ENCODE measurements around the gene MIA.
"Not testable (repeated sequence)": the region's sequence is repeated elsewhere in the genome, so short reads cannot be mapped to it uniquely, and the experiment has no call there.

The MIA gene

GRCh38 chr19:40804783-40805242 lies 29.5 kb downstream of the MIA start:
- peak; percentile 35 for DNase-seq

GRCh38 chr19:40805258-40805868 lies 30.0 kb downstream of the MIA start:
- no peak for DNase-seq

DNA sequence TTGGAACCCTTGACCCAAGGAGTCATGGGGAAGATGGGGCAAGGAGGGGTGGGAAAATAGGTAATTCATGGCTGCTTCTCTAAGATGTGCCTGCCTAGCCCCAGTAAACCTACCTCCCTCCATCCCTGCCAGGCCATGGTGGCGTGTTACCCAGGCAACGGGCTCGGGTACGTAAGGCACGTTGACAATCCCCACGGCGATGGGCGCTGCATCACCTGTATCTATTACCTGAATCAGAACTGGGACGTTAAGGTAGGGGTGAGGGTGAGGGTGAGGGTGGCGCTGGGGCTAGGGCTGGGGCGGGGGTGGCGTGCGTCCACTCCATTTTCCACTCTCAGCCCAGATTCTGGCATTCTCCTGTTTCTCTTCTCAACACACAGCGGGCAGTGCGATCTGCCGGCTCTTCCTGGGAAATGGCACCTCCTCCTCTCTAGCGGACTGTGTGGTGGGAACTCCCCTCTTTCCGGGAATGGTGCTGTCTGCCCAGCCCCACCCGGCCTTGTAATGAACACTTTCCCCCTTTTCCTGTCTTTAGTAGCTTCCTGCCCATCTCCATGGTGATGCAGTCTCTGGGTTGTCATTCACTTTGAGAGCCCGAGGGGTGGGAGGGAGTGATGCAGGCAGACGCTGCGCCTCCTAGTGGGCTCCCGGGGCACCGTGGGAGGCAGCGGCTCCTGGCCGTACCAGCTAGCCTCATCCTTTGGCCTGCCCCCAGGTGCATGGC lies 31.3 kb downstream of the MIA start:
- peak; percentile 71 for DNase-seq

GRCh38 chr19:40807147-40808020 lies 32.1 kb downstream of the MIA start:
- DNase-seq = peak; percentile 24

GRCh38 chr19:40808021-40808325 lies 32.7 kb downstream of the MIA start:
- DNase-seq = no peak

GRCh38 chr19:40808497-40808896 lies 33.2 kb downstream of the MIA start:
- no peak for DNase-seq

DNA sequence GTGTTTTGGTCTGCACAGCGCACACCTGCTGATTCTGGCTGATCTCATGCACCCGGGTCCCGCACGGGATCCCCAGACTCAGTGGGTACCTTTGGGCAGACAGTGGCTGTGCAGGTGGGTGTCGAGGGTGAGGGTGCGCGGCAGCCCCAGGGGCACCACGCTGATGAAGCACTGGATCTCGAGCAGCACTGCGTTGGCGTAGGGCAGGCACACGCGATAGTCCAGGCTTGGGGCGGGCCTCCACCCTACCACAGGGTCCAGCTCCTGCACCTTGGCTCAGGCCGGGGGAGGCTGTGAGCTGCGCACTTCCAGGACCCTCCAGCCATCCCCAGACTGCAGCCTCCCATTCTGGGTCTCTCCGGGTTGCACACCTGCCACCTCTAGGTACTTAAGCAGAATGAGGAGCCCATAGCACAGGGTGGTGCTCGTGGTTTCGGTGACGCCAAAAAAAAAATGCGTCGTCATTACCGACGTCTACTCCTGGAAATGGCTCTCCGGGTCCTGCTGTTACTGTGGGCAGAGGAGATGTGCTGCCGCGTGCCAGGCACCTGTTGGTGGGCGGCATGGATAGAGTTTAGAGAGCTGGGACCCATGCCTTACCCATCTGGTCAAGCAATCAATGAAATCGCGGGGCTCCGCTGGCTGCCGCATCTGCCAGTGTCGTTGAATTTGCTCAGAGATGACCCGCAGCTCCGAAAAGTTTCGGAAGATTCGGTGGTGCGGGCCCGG lies 34.2 kb downstream of the MIA start:
- no peak for DNase-seq

DNA sequence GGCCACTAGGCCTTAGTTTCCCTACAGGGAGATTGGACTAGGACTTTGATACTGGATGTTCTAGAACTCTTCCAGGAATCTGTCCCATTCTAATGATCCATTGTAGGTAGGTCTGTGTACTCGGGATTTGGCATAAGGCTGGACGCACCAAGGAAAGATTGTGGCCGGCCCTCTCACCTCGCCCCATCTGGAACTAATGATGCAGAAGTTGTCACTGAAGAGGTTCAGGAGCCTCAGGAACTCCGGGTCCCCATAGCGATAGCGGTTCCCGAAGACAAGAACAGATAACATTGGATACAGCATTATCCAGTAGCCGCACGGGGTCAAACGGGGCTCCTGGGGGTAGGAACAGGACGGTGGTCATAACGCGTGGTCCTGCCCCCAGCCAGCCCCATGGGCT lies 34.8 kb downstream of the MIA start:
- no peak for DNase-seq

- DNase-seq = peak; percentile 87
These were observed 35.5 kb downstream of the MIA start for GRCh38 chr19:40810649-40811408.

DNA sequence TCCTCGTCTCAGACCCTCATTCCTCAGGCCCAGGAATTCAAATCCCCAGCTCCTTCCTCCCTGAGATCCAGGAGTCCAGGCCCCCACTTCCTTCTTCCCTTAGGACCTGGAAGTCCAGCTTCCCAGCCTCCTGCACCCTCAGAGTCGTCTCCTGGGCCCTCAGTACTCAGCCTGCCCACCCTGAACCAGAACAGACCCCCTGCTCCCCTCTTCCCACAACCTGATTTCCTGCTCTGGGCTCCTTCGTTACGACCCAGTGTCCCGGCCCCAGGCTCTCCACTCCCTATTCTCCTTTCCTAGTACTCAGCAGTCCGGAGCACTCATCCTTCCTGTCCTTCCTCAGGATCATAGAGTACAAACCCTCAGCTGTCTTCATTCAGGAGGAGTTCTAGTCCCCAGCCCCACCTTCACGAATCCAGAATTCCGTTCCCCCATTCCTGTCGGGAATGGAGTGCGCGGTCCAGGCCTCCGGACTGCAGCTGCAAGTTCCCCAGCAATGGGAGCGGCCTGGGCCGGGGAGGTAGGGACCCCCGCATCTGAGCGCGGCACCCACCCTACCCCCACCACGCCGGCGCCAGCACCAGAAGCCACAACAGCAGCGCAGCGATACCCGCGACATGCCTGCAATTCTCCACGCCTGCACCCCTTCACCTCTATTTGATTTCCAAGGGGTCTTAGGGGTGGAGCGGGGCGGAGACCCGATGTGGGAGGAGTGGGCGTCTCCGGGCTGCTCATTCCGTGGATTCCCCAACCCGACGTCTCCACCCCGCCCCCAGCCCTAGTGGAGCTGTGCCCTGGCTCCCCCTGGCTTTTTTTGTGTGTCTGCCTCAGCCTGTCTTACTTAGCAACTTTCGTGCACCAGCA lies 36.4 kb downstream of the MIA start:
- no peak for DNase-seq

- DNase-seq = not testable (repeated sequence)
These were observed 37.2 kb downstream of the MIA start for GRCh38 chr19:40812571-40812970.

DNA sequence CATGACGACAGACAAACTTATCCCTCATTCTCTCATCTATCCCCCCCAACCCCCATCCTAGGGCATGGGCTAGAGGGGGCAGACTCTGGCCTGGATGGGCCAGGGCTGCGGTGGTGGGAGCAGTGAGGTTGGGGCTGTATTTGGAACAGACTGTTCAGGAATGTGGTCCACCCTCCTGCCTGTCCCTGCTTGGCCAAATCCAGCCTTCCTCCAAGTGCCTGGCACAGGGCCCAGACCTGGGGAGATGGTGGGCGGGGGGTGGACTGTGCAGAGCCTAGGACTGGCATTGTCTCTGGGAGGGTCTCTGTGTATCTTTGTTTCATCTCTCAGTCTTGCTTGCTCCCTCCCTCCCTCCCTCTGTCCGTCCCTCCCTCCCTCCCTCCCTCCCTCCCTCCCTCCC lies 37.9 kb downstream of the MIA start:
- no peak for DNase-seq

DNA sequence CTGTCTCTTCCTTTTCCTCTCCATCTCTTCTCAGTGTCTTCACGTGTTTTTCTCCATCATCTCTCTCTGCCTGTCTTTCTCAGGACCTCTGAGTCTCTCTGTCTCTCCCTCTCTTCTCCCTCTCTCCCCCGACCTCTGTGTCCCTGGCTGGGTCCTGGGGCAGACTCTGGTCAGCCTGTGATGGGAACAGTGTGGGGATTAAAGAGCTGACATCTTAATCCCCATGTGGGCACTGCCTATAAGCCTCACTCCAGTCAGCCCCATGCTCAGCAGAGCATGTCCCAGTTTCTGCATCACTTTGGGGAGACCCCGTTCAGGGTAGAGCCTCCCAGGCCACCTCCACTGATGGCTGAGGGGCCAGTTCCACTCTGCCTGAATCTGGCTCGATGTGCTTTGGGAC lies 39.9 kb downstream of the MIA start:
- peak; percentile 69 for DNase-seq

GRCh38 chr19:40818480-40819399 lies 43.4 kb downstream of the MIA start:
- peak; percentile 78 for DNase-seq

GRCh38 chr19:40819479-40820234 lies 44.3 kb downstream of the MIA start:
- DNase-seq = peak; percentile 56

GRCh38 chr19:40822161-40822560 lies 46.8 kb downstream of the MIA start:
- DNase-seq = peak; percentile 31

GRCh38 chr19:40822704-40823553 lies 47.6 kb downstream of the MIA start:
- peak; percentile 29 for DNase-seq

DNA sequence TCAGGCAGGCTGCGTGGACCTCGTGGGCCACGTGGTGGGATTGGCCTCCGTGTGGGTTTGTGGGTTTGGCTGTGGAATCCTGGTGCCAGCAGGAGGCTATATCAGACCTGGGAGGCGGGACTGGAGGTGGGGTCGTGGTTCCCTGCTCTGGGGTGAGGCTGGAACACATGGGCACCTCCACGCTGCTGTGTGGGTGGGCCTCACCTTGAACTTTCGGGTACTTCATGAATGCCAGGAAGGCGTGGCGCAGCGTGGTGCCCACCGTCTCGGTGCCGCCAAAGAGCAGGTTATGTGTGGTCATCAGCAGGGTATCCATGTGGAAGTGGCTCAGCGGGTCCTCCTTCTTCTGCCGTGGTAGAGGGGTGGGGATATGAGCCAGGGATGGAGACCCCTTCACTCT lies 49.6 kb downstream of the MIA start:
- DNase-seq = not testable (repeated sequence)
